K562 (cell line): ENCODE data around the gene ATP6V1A.

Source experiments
- CEBPB ChIP-seq: fragments of 450-650 bp; IDR thresholded peaks from 2 replicates; pipeline ENCODE4 v1.6.1; 2016; ENCODE audit warnings: missing genetic modification characterization, missing compliant biosample characterization
- EHMT2 ChIP-seq: fragments of 450-650 bp; IDR thresholded peaks from 2 replicates; pipeline ENCODE4 v1.6.1; 2018; ENCODE audit warnings: antibody characterized with exemption
- NCOA2 ChIP-seq, 2 experiments: fragments of 450-650 bp; IDR thresholded peaks; 2 replicates each; pipeline ENCODE4 v1.6.1; 2018; ENCODE audit warnings: mild to moderate bottlenecking in 2 of 2, moderate library complexity in 1 of 2; ENCODE audit not compliant: partially characterized antibody in 2 of 2
- SETDB1 ChIP-seq: IDR thresholded peaks from one replicate; pipeline ENCODE4 v1.6.1; 2012; ENCODE audit warnings: low read length, control low read depth, inconsistent platforms
- TCF7L2 ChIP-seq: fragments of 150-350 bp; IDR thresholded peaks from 2 replicates; pipeline ENCODE4 v1.6.1; 2016; ENCODE audit warnings: low read depth, mild to moderate bottlenecking, low read length, moderate library complexity
- U2AF1 ChIP-seq: fragments of 200-400 bp; formaldehyde crosslinking; optimal IDR thresholded peaks from 2 replicates; pipeline ENCODE3; 2017; ENCODE audit warnings: mild to moderate bottlenecking, low read depth, low read length, moderate library complexity
- YBX1 ChIP-seq: fragments of 450-650 bp; IDR thresholded peaks from 2 replicates; pipeline ENCODE4 v1.7.1; 2016; ENCODE audit warnings: mild to moderate bottlenecking
- TF ChIP-seq, protein P1 (sequence below): fragments of 450-650 bp; IDR thresholded peaks from 2 replicates; pipeline ENCODE4 v1.6.1; 2018; ENCODE audit not compliant: partially characterized antibody
- TF ChIP-seq, protein P2 (sequence below), 3 experiments: IDR thresholded peaks in 2 of 3; conservative IDR thresholded peaks in 1 of 3; 2 replicates each; pipeline ENCODE4 v1.5.1; 2011 to 2012; ENCODE audit warnings: low read length in 3 of 3, mild to moderate bottlenecking in 3 of 3, control low read depth in 2 of 3, improper control_type of control experiment in 1 of 3, inconsistent platforms in 1 of 3, low read depth in 1 of 3, mixed read lengths in 1 of 3, moderate library complexity in 1 of 3; ENCODE audit not compliant: insufficient read depth in 2 of 3

DNA sequence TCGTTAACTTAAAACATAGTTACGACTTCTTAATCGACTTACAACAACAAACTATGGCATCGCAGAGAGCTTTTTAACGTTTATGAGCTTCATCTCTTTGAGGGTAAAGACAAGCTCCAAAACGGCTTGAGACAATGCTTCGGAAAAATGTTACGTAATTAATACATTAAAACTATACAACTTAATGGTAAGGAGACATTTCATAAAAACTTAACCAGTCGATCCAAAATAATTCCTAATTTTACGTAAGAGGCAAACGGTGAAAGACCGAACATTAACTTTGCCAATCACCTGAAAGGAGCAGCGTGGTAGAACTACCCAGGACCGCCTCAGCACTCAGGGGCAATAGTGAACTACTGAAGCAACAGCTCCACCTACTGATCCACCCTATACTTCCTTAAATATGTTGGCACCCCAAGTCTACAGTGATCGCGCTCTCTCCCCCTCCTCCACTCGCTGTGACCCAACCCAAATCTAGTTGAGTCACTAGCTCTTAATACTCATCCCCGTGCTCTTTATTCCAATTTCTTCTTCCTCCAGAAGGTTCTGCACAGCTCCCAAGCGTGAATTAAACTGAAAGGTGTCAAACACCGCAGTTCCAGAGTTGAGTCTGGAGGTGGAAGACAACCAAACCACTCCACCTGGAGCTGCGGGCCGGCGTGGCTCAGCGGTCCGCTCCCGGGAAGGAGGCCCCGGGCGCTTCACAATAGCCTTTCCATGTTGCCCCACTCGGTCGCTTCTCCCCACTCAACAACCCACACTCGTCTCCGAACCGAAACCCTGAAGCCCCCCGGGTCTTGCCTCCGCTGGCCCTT is 1.7 kb upstream of the ATP6V1A start:
- TF ChIP-seq, protein P1, sequence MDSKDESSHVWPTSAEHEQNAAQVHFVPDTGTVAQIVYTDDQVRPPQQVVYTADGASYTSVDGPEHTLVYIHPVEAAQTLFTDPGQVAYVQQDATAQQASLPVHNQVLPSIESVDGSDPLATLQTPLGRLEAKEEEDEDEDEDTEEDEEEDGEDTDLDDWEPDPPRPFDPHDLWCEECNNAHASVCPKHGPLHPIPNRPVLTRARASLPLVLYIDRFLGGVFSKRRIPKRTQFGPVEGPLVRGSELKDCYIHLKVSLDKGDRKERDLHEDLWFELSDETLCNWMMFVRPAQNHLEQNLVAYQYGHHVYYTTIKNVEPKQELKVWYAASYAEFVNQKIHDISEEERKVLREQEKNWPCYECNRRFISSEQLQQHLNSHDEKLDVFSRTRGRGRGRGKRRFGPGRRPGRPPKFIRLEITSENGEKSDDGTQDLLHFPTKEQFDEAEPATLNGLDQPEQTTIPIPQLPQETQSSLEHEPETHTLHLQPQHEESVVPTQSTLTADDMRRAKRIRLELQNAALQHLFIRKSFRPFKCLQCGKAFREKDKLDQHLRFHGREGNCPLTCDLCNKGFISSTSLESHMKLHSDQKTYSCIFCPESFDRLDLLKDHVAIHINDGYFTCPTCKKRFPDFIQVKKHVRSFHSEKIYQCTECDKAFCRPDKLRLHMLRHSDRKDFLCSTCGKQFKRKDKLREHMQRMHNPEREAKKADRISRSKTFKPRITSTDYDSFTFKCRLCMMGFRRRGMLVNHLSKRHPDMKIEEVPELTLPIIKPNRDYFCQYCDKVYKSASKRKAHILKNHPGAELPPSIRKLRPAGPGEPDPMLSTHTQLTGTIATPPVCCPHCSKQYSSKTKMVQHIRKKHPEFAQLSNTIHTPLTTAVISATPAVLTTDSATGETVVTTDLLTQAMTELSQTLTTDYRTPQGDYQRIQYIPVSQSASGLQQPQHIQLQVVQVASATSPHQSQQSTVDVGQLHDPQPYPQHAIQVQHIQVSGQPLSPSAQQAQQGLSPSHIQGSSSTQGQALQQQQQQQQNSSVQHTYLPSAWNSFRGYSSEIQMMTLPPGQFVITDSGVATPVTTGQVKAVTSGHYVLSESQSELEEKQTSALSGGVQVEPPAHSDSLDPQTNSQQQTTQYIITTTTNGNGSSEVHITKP = peak; percentile 75
- TF ChIP-seq, protein P2, sequence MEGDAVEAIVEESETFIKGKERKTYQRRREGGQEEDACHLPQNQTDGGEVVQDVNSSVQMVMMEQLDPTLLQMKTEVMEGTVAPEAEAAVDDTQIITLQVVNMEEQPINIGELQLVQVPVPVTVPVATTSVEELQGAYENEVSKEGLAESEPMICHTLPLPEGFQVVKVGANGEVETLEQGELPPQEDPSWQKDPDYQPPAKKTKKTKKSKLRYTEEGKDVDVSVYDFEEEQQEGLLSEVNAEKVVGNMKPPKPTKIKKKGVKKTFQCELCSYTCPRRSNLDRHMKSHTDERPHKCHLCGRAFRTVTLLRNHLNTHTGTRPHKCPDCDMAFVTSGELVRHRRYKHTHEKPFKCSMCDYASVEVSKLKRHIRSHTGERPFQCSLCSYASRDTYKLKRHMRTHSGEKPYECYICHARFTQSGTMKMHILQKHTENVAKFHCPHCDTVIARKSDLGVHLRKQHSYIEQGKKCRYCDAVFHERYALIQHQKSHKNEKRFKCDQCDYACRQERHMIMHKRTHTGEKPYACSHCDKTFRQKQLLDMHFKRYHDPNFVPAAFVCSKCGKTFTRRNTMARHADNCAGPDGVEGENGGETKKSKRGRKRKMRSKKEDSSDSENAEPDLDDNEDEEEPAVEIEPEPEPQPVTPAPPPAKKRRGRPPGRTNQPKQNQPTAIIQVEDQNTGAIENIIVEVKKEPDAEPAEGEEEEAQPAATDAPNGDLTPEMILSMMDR (IDR thresholded peaks at IDR 0.05 in 2 of 3, conservative IDR thresholded peaks at IDR 0.05 in 1 of 3; ENCODE audit: insufficient read depth in 2 of 3, low read depth in 1 of 3, low read length in 3 of 3) = peak; percentile 60 to 77 (median 76); a peak in 5 of 6 replicates
- TF ChIP-seq NCOA2 (IDR thresholded peaks at IDR 0.05; ENCODE audit: partially characterized antibody in 2 of 2) = no peak
- TF ChIP-seq EHMT2 = peak; percentile 42; the same call in 1 of the 2 replicates
- no peak for TF ChIP-seq YBX1
- no peak for TF ChIP-seq SETDB1
- TF ChIP-seq U2AF1 = no peak
- TF ChIP-seq CEBPB (tag) = peak; percentile 62
- TF ChIP-seq TCF7L2 = no peak
